Subcutaneous adipose tissue (tissue), 4 donors: ENCODE measurements around the gene FIGLA. TPM values are rescaled to one million over a fixed set of nuclear protein-coding genes. Genes with fewer than 3 reads are reported as not detected.

Source experiments
- total RNA-seq, 4 donors: library from RNA; depleted of rRNA; stranded (reverse); fragments of >200 nt; gene quantifications; one replicate each; pipeline ENCODE4 v1.1.0, GENCODE V29; 2016
- TF ChIP-seq, protein P1 (sequence below): fragments of 450-650 bp; IDR thresholded peaks from one replicate; pipeline ENCODE4 v1.5.1; 2016; ENCODE audit warnings: low read depth, mild to moderate bottlenecking, control low read depth, antibody characterized with exemption, moderate library complexity

The FIGLA gene
- total RNA-seq, 4 donors from 2014 or later = not detected

DNA sequence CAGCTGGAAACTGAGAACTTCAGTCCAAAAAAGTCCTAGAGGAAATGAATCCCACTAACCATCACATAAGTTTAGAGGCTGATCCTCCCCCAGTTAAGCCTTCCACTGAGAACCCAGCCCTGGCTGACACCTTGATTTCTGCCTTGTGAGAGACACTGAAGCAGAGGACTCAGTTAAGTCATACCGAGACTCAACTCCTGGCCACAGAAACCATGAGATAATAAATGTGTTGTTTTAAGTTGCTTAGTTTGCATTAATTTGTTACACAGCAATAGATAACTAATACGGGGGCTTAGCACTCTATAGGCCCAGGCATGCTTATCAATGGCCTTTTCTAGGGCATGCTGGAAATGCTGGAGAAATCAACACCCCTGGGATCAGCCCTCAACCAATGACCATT lies 19.0 kb downstream of the FIGLA start:
- TF ChIP-seq, protein P1, sequence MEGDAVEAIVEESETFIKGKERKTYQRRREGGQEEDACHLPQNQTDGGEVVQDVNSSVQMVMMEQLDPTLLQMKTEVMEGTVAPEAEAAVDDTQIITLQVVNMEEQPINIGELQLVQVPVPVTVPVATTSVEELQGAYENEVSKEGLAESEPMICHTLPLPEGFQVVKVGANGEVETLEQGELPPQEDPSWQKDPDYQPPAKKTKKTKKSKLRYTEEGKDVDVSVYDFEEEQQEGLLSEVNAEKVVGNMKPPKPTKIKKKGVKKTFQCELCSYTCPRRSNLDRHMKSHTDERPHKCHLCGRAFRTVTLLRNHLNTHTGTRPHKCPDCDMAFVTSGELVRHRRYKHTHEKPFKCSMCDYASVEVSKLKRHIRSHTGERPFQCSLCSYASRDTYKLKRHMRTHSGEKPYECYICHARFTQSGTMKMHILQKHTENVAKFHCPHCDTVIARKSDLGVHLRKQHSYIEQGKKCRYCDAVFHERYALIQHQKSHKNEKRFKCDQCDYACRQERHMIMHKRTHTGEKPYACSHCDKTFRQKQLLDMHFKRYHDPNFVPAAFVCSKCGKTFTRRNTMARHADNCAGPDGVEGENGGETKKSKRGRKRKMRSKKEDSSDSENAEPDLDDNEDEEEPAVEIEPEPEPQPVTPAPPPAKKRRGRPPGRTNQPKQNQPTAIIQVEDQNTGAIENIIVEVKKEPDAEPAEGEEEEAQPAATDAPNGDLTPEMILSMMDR = no peak

DNA sequence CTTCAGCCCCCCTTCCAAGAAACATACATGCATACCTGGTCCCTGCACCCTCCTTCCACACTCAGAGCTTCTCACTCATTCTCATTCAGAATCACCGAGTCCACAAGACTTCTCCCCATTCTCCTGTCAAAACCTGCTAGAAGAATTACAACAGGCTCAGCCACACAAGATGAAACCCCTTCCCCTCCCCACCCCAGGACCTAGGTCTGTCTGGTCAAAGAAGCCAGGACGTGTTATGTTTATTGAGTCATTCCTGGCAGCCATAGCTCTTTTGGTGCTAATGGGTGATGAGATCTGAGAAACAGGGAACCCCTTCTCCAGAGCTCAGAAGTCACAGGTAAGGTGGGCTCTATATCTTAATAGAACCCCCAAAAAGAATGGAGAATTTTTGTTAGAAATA lies 21.0 kb downstream of the FIGLA start:
- TF ChIP-seq, protein P1 = no peak

DNA sequence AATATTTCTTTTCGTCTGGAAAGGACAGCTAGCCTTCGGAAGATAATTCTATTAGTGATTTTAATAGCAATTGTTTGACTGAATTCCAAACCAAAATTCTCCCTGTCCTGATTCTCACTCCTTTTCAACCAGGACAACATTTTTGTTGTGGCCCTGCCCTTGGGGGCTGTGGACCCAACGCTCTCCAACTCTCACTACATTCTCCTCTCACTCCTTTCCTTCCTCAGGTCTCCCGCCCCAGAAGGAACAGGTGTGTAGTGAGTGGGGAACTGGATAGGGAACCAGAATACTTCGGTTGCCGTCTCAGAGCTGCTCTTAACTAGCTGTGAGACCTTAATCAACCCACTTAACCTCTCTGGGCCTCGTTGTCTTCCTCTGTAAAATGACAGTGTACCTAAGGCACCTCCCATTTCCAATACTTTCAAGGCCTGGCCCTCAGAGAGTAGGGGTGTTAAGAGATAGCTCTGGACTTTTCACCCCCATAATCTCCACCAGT lies 21.8 kb downstream of the FIGLA start:
- TF ChIP-seq, protein P1 = no peak

DNA sequence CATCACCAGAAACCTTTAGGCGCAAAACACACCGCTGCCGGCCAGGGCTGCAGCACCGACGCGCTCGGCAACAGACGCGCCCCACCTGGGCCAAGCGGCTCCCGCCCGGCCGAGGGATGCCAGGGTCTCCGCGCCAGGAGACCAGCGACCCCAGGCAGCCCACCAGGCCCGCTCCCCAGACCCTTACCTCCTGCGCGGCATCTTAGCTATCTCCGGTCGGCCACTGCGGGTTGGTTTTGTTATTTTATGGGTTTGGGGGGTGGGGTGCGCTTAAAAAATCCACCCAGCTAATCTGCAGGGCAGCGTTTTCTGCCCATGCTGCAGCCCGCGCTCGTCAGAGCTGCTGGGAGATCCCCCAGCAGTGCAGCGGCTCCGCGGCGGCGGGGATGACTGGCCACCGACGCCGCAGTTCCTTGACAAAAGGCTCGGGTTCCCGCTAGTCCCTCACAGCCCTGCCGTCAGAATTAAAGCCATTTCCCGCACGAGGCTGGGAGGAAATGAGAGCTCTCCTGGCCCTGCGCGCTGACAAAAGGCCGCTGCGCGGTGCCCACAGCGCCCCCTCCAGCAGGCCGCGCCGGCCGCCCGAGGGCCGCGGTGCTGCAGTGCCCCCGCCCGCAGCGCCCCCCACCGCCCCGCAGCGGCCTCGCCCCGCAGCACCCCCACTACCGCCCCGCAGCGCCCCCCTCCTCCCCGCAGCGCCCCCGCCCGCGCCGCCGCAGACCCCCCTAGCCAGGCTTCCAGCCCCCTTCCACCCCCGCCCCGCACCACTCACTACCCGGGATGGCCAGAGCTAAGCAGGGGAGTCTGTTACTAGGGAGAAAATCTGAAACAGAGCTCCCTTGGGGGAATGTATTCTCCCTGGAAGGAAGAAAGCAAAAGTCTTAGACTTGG lies 22.5 kb downstream of the FIGLA start, which contains the start of gene ADD2:
Gene ADD2, minus strand, starts transcription at position 502 of the 891 bp plus-strand sequence. CDS start 61,792 bp downstream, outside the sequence.
- TF ChIP-seq, protein P1 = no peak

DNA sequence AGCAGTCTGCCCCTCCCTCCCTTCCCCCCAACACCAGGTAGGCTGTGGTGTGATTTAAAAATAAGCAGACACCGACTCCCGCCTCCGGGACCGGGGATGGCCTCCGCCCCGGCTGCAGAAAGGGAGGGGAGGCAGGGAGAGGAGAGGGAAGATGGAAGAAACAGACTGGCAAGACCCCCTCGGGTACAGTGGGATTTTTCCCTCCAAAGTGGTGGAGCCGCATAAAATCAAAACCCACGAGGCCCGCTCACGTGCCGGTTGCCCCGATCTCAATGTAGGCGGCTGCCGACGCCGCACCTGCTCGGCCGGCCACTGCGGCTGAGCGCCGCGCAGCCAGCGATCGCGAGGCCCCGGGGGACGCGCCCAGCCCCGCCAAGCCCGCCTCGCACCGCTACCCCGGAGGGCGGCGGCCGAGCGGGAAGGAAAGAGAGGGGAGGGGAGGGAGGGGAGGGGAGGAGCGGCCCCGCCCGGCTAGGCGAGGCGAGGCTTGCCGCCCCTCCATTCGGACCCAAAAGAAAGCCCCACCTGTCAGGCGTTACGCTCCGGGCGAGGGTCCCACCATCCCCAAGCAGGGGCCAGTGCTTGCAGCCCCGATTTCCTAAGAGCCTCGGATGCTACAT lies 23.3 kb downstream of the FIGLA start:
- TF ChIP-seq, protein P1 = no peak

DNA sequence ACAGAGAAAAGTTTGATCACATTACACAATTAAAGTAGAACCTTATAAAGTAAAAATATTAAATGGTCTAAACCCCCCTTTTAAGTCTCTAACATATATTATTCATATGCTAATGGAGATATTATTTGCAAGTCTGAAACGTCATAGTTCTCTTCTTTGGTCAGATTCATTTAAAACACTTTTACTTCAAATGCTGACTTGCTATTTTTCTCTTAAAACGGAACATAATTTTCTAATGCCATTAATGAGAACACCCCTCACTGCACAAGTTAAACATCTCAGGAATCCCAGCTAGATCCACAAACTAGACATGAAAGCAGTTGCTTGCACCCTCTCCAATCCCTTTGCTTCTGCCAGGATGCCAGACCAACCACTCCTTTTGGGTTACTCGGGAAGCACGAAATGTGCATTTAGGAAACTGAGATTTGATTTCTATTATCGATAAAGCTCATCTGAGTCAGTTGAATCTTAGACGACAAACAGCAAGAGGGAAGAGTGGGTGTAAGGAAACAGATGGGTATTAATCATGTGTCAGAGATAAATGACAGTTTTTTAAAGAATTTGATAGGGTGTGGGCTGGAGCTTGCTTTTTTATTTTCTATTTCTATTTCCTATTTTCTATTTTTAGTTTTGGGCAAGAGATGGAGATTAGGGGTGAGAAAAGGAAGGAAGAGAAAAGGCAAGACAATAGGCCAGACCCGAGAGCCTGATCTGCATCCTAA lies 23.9 kb downstream of the FIGLA start:
- TF ChIP-seq, protein P1 = no peak
